ENCODE data around the gene LPGAT1. TPM values are rescaled to one million over a fixed set of nuclear protein-coding genes. Genes with fewer than 3 reads are reported as not detected.

Gene LPGAT1
- total and polyA plus RNA-seq, 8 donors: 8.2 to 49.7 (median 24.7) TPM

- intact Hi-C loops (cut with DNase I): no loop called here
- no peak for TF ChIP-seq CTCF (IDR thresholded peaks at IDR 0.05)
- no peak overlapping the region for H3K27ac ChIP-seq
- DNase-seq (no peak), ATAC-seq (no peak), FAIRE-seq (no peak)
- H3K27me3 ChIP-seq: no peaks in the 10 kb centered on the region
- H3K4me3 ChIP-seq: no peak overlapping the region
- no peaks in the 10 kb centered on the region for H3K4me1 ChIP-seq
- no peaks in the 10 kb centered on the region for H3K9me3 ChIP-seq
- WGBS, 2 donors: 70 to 76% methylated on average over 2 of the region's 2 CpGs
- H3K36me3 ChIP-seq: no peaks in the 10 kb centered on the region
Measured at GRCh38 chr1:211797994-211798393, 32.6 kb downstream of the LPGAT1 start.

GRCh38 chr1:211791979-211792378, 38.6 kb downstream of the LPGAT1 start:
- FAIRE-seq (no peak), ATAC-seq (no peak), DNase-seq (no peak)
- H3K4me1 ChIP-seq: no peaks in the 10 kb centered on the region
- H3K27ac ChIP-seq: no peak overlapping the region
- intact Hi-C loops (cut with DNase I): no loop called here
- 96 to 100% methylated on average over 2 of the region's 2 CpGs for WGBS, 2 donors
- H3K36me3 ChIP-seq: no peaks in the 10 kb centered on the region
- TF ChIP-seq CTCF (IDR thresholded peaks at IDR 0.05): no peak
- no peaks in the 10 kb centered on the region for H3K27me3 ChIP-seq
- H3K4me3 ChIP-seq: no peak overlapping the region
- H3K9me3 ChIP-seq: no peaks in the 10 kb centered on the region

- ATAC-seq: peak in 2 of 4 donors; percentile 29 to 60
- FAIRE-seq: no peak
- Histone ChIP-seq H3K9me3 (no peaks in the 10 kb centered on the region), H3K4me1 (no peaks in the 10 kb centered on the region), H3K4me3 (no peak overlapping the region), H3K27ac (peak overlapping the region in 2 of 4 donors; percentile 15 to 54), H3K36me3 (no peaks in the 10 kb centered on the region), H3K27me3 (no peaks in the 10 kb centered on the region)
- no peak for DNase-seq
- 77 to 78% methylated on average over 11 of the region's 11 CpGs for WGBS, 2 donors
- no peak for TF ChIP-seq CTCF (IDR thresholded peaks at IDR 0.05)
- intact Hi-C loops (cut with DNase I): no loop called here
Measured at GRCh38 chr1:211789641-211790464, 40.7 kb downstream of the LPGAT1 start.

DNA sequence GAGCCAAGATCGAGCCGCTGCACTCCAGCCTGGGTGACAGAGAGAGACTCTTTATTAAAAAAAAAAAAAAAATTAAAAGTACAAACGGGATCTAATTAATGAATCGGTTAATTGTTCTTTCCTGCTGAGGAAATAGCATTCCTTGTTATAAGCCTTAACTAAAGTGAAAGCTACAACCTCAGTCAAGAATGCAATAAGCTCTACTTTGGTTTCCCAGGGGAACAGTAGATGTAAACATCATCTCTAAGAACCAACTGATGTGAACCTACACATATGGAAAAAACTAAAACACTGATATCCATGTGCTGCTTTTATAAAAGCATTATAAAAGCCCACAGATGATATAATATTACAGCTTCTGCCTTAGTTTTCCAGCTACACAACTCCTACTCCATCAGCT, 41.9 kb downstream of the LPGAT1 start:
- 67 to 76% methylated on average over 4 of the region's 4 CpGs for WGBS, 2 donors
- no peaks in the 10 kb centered on the region for H3K36me3 ChIP-seq

More for the DNA sequence above, 41.9 kb downstream of the LPGAT1 start:
- Histone ChIP-seq H3K9me3 (no peaks in the 10 kb centered on the region), H3K4me3 (no peak overlapping the region), H3K4me1 (peaks cover 0 to 9% (median 9%) of the 10 kb centered on the region in 3 donors), H3K27ac (no peak overlapping the region), H3K27me3 (no peaks in the 10 kb centered on the region)
- FAIRE-seq: no peak
- DNase-seq: no peak
- intact Hi-C loops (cut with DNase I): no loop called here
- no peak for TF ChIP-seq CTCF (IDR thresholded peaks at IDR 0.05)
- ATAC-seq: no peak
